Stimulated activated CD4-positive, alpha-beta T cell treated with anti-CD3 and anti-CD28 coated beads, Interleukin-12 subunit alpha, Interleukin-12 subunit beta, amount 100 ng/mL, for 24 hours (primary cell): ENCODE measurements around the gene CUL4A.

Experiments
- DNase-seq, 2 experiments: peaks; one replicate each; pipeline ENCODE4 v3.0.0-alpha.2; 2020; ENCODE audit warnings: low read depth in 2 of 2

The CUL4A gene

GRCh38 chr13:113179374-113180230 lies 29.8 kb upstream of the CUL4A start:
- DNase-seq: no peak

GRCh38 chr13:113182046-113182445 lies 27.4 kb upstream of the CUL4A start:
- DNase-seq: no peak

- DNase-seq: no peak
Observed at GRCh38 chr13:113183450-113184129, 25.8 kb upstream of the CUL4A start.

GRCh38 chr13:113184568-113185440 lies 24.6 kb upstream of the CUL4A start:
- no peak for DNase-seq

- DNase-seq: no peak
Observed at GRCh38 chr13:113186061-113186900, 23.1 kb upstream of the CUL4A start.

GRCh38 chr13:113187263-113187669 lies 22.1 kb upstream of the CUL4A start:
- peak; percentile 40 to 66 for DNase-seq

- DNase-seq: no peak
Observed at GRCh38 chr13:113187883-113188665, 21.3 kb upstream of the CUL4A start.

GRCh38 chr13:113190181-113190580 lies 19.2 kb upstream of the CUL4A start:
- no peak for DNase-seq

- DNase-seq: no peak
Observed at GRCh38 chr13:113192279-113192678, 17.1 kb upstream of the CUL4A start.

GRCh38 chr13:113192902-113193301 lies 16.5 kb upstream of the CUL4A start:
- no peak for DNase-seq

- no peak for DNase-seq
Observed at GRCh38 chr13:113195360-113195759, 14.1 kb upstream of the CUL4A start.

- no peak for DNase-seq
Observed at GRCh38 chr13:113196970-113197737, 12.3 kb upstream of the CUL4A start.

- no peak for DNase-seq
Observed at GRCh38 chr13:113201815-113202214, 7.6 kb upstream of the CUL4A start.

- no peak for DNase-seq
Observed at GRCh38 chr13:113202912-113203311, 6.5 kb upstream of the CUL4A start.

GRCh38 chr13:113203507-113204377 lies 5.7 kb upstream of the CUL4A start:
- no peak for DNase-seq

- DNase-seq: no peak
Observed at GRCh38 chr13:113204378-113204734, 5.1 kb upstream of the CUL4A start.

- no peak for DNase-seq
Observed at GRCh38 chr13:113205428-113205931, 3.9 kb upstream of the CUL4A start.

GRCh38 chr13:113207460-113207859 lies 2.0 kb upstream of the CUL4A start:
- no peak for DNase-seq
